ENCODE measurements around the gene ZNF418. TPM values are rescaled to one million over a fixed set of nuclear protein-coding genes. Genes with fewer than 3 reads are reported as not detected.

ZNF418 gene
- polyA plus RNA-seq = 1.4 and 3.7 TPM in 2 replicates

GRCh38 chr19:57934820-57935665, at the start of gene ZNF418:
Gene ZNF418 (minus strand): TSS chr19:57935402. CDS start chr19:57933822, 1,580 bp downstream.

DNA sequence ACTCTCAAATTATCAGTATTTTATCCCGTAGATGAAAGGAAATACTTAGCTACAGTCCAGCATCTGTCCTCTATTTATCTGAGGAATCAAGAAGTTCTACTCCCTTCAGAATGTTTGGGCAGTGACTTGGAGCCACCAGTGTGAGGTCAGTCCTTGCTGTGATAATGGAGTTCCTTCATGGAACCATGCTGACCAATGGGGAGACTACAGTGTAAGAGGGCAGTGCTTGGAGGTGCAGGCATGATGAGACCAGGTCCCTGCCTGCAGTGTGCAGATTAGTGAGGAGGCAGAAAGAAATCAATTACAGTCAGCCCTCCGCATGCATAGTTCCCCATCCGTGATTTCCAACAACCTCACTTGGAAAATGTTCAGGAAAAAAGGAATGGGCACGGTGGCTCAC, 39.2 kb upstream of the ZNF418 start, which contains the start of gene C19orf18:
C19orf18 (minus strand) TSS at position 101 of the 400 bp plus-strand sequence. CDS start 102 bp downstream, outside the sequence.

GRCh38 chr19:57947419-57948134, 12.4 kb upstream of the ZNF418 start, which contains the start of gene ZNF256:
Gene ZNF256 (minus strand): TSS chr19:57947706. CDS start chr19:57947474, 232 bp downstream.

DNA sequence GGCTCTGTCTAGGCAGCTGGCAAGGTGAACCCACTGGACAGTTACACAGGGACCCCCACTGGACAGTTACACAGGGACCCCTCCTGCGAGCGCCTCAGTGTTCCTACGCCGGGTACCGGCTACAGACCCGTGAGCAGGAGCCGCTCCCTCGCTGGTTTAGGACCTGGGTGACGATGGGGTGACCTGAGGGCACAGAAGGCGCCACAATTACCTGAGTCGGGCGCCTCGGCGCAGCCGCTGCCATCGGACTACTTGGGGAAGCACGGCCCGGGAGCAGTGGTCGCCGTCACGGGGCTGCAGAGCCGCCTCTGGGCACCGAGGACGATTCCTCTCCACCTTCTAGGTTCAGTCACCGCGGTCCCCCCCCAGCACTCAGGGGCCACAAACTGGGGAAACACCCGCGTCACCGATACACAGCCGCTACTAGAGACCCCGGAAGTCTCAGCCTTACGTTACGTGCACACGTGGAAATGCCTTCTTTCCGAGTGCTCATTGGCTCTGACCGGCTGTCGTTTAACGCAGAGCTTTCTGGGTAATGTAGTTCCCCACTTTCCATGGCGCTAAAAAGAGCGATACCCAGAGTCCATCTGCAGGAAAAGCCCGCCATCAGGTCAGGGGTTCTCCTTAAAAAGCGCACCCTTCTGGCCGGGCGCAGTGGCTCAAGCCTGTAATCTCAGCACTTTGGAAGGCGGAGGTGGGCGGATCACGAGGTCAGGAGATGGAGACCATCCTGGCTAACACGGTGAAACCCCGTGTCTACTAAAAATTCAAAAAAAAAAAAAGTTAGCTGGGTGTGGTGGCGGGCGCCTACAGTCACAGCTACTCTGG, 18.8 kb downstream of the ZNF418 start, which contains the start of gene ZNF417:
ZNF417 (minus strand) TSS at position 425 of the 828 bp plus-strand sequence; CDS start at position 244, 181 bp downstream.

GRCh38 chr19:57888560-57889231, 46.5 kb downstream of the ZNF418 start, which contains the start of gene ZNF814:
Gene ZNF814 (minus strand): TSS chr19:57889037. CDS start chr19:57888802, 235 bp downstream.

Other genes starting within 250 kb of the ZNF418 start
- 1.8 and 3.3 TPM in 2 replicates for gene ZNF154, start 226.2 kb downstream of the ZNF418 start, polyA plus RNA-seq
- 3.8 and 9.9 TPM in 2 replicates for gene ZNF671, start 207.8 kb downstream of the ZNF418 start, polyA plus RNA-seq
- gene ZNF776, start 188.6 kb downstream of the ZNF418 start, polyA plus RNA-seq = 2.2 and 2.5 TPM in 2 replicates
- 1.1 and 3.2 TPM in 2 replicates for gene ZNF586, start 165.7 kb downstream of the ZNF418 start, polyA plus RNA-seq
- gene ZNF552, start 120.5 kb downstream of the ZNF418 start, polyA plus RNA-seq = 2.5 and 2.6 TPM in 2 replicates
- gene ZNF587B, start 105.1 kb downstream of the ZNF418 start, polyA plus RNA-seq = 2.7 TPM in 1 of 2 replicates, not detected in the other
- gene ZNF587, start 85.5 kb downstream of the ZNF418 start, polyA plus RNA-seq = 9.4 and 10.9 TPM in 2 replicates
- 44.4 and 50.3 TPM in 2 replicates for gene ZNF814, start 46.4 kb downstream of the ZNF418 start, polyA plus RNA-seq
- gene ZNF417, start 18.8 kb downstream of the ZNF418 start, polyA plus RNA-seq = 1.8 and 4.3 TPM in 2 replicates
- gene ZNF256, start 12.3 kb upstream of the ZNF418 start, polyA plus RNA-seq = 1.2 and 3.0 TPM in 2 replicates
- 0.45 TPM in 1 of 2 replicates, not detected in the other for gene C19orf18, start 39.1 kb upstream of the ZNF418 start, polyA plus RNA-seq
- gene ZNF606, start 67.4 kb upstream of the ZNF418 start, polyA plus RNA-seq = 5.3 and 13.3 TPM in 2 replicates
- gene ZSCAN1, start 98.6 kb upstream of the ZNF418 start, polyA plus RNA-seq = 0.52 TPM in 1 of 2 replicates, not detected in the other
- gene ZNF135, start 123.9 kb upstream of the ZNF418 start, polyA plus RNA-seq = 5.3 and 5.6 TPM in 2 replicates
- 24.8 and 26.1 TPM in 2 replicates for gene ZSCAN18, start 162.8 kb upstream of the ZNF418 start, polyA plus RNA-seq
- 2.5 and 2.9 TPM in 2 replicates for gene ZNF329, start 215.4 kb upstream of the ZNF418 start, polyA plus RNA-seq
- 4.2 and 9.0 TPM in 2 replicates for gene ZNF274, start 247.7 kb upstream of the ZNF418 start, polyA plus RNA-seq